CD4-positive, alpha-beta T cell treated with Interleukin-12 subunit alpha and Interleukin-12 subunit beta, for 1 hour (primary cell): ENCODE measurements around the gene PON3.

Source experiments
- DNase-seq: peaks from one replicate; pipeline ENCODE4 v3.0.0-alpha.2; 2020

Gene PON3

GRCh38 chr7:95396136-95397032 is at the start of gene PON3:
Gene PON3, minus strand, starts transcription at chr7:95396375. Its CDS starts 25 bp downstream, at chr7:95396350.
- peak; percentile 5 for DNase-seq

GRCh38 chr7:95444796-95445195 is 48.6 kb upstream of the PON3 start:
- no peak for DNase-seq

DNA sequence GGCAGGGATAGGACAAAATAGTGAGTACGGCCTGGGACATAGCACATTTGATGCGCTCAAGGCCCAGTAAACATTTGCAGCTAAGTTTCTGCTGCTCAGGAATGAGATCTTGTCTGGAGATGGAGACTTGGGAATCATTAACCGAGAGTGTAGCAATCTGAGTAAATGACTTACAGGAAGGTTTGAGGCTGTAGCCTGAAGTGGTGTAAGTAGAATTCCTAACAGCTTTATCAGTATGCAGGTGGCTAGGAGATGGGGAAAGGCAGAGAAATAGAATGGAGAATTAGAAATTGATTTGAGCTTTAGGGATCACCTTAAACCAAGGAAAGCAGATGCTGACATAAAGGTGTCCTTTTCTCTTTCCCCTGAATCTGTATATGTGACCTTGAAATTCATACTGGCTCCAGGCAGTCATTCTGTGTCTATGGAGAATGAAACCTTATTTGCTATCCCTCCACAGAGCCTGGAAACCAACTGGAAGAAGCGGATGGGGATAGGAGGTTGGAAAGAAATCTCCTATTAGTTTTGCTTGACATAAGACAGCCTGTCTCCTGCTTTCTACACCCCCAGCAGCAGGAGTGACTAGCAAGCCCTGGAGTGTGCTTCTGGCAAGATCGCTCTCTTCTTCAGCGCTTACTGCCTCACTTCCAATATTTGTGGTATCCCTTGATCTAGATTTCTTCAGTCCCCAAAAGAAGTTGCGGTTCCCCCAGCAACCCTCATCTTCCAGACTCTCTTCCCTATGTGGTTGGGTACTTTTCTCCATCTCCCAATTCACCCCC is 45.1 kb upstream of the PON3 start:
- no peak for DNase-seq

DNA sequence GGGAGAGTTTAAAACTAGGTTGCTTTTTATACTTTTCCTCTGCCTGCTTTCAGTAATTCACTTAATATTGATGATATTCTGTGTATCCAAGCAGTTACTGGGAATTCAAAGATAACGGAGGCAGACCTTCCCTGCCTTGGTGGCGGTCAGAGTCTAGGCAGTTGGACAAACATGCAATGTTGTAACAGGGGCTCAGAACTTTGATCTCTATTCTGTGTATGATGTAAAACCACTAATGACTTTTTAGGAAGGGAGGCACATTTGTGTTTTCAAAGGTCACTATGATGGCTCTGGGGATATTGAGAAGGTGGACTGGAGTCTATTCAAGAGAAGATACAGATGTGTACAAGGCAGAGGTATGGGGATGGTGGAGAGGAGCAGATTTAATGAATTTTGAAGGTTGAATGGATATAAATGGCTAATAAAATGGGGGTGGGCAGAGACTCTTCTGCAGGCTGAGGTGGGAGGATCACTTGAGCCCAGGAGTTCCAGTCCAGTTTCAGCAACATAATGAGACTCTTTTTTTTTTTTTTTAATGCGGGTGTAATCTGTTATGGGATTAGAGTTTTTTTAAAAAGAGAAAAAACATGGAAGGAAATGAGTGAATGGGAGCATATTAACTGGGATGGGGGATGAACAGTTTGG is 44.3 kb upstream of the PON3 start:
- DNase-seq: no peak

DNA sequence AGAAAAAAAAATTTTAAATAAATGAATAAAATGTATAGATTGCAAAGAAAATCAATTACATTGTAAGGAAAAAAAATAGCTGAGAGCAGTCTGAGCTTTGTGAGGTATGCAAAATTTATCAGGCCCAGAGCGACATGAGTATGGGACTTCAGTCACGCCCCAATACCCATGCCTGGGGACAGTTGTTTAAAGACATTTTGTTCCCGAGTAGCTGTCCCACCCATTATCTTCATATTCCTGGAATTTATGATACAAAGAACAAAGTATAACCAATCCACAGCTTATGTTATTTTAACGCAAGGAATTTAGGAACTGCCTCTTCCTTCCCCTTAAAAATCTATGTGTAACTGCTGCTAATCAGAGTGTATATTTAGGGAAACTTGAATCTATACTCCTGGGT is 40.2 kb upstream of the PON3 start:
- no peak for DNase-seq

- DNase-seq: no peak
Measured at GRCh38 chr7:95435422-95435780, 39.2 kb upstream of the PON3 start.

- DNase-seq: peak; percentile 52
Measured at GRCh38 chr7:95434557-95435421, 38.6 kb upstream of the PON3 start, which contains the start of gene PON2. Gene PON2, minus strand, starts transcription at chr7:95435028. Its CDS starts 77 bp downstream, at chr7:95434951.

DNA sequence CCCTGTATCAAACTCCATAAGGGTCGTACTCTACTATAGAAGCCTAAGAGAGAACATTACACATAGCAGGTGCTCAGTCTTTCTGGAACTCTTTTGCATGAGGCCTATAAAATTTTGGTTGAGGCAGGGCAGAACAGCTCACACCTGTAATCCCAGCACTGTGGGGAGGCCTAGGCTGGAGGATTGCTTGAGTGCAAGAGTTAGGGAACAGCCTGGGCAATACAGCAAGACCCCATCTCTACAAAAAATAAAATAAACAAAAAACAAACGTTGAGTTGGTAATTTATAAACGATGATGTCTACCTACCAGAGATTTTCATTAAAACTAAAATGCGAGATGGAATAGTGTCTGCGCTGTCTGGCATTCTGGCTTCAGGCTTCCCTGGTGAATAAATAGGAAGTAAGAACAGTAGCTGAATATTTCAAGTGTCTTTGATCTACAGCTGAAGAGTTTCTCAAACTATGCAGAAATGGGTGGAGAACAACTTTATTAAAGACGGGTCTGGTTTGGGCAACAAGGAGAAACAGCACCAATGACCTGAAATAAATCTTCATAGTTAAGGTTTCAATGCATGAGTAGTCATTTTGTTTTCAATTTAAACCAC is 37.9 kb upstream of the PON3 start:
- DNase-seq: no peak

- DNase-seq: no peak
Measured at GRCh38 chr7:95433129-95433528, 37.0 kb upstream of the PON3 start.

GRCh38 chr7:95432606-95433005 is 36.4 kb upstream of the PON3 start:
- no peak for DNase-seq

DNA sequence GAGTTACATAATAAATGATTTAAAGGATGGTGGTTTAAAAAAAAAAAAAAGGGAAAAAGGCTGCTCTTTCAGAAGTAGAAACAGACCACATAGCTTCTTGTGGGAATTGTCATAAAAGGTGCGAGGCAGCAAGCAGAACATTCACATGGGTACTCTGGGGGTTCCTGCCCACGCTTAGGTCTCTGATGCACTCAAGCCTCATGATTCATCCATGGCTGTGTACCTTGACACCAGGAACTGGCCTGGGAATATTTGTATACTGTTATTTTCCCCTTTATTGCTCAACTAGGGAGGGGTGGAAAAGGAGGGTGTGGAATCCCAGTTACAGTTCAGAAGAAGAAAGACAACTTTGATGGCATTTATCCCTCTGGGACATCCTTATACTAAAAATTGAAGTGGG is 34.7 kb upstream of the PON3 start:
- no peak for DNase-seq

GRCh38 chr7:95429241-95429990 is 33.2 kb upstream of the PON3 start:
- DNase-seq: no peak

GRCh38 chr7:95427914-95428516 is 31.8 kb upstream of the PON3 start:
- DNase-seq: no peak

DNA sequence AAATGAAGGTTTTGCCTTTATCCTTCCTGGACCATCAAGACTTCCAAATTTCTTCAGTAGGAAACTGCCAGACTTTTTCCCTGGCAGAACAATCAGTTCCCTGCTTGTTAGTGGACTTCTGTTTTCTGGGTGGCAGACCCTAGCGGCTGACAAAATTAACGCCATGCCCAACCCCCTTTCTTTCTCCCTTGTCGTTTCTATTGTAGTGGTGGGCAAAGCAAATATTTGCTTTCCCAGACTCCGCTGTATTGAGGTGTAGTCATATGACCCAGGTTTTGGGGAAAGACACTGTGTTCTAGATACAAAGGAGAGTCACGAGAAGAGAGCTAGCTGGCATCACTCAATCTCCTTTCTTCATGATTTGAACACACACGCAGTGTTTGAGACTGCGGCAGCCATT is 31.0 kb upstream of the PON3 start:
- DNase-seq: no peak

- no peak for DNase-seq
Measured at GRCh38 chr7:95425694-95426093, 29.5 kb upstream of the PON3 start.

GRCh38 chr7:95424716-95425115 is 28.5 kb upstream of the PON3 start:
- DNase-seq: no peak

GRCh38 chr7:95421847-95422444 is 25.8 kb upstream of the PON3 start:
- no peak for DNase-seq

GRCh38 chr7:95421000-95421846 is 25.0 kb upstream of the PON3 start:
- no peak for DNase-seq

DNA sequence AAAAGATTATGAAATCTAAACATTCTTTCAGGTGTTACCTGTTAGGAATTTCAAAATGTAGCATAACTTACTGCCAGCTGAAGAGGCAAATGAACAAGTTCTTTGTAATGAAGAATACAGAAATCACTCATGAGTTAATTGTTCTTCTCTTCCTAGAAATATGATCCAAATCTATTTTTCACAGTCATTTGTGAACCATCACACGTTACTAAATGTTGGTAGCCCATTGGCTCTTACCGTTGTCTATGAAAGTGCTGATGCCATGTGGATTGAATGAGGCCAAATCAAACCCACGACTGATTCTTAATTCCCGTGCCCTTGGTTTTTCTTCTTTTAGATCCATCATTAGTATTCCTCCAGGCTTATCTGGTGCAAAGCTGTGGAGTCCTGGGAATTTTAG is 15.9 kb upstream of the PON3 start:
- no peak for DNase-seq
